HG03575 (cell line): ENCODE measurements around the gene OBSCN.

Experiments
- ATAC-seq: cut with Tn5 transposase; IDR thresholded peaks from one replicate; pipeline ENCODE4 v1.9.1; 2021; ENCODE audit not compliant: unreplicated experiment, insufficient number of reproducible peaks, low FRiP score; ENCODE audit errors: extremely low read depth

OBSCN gene

GRCh38 chr1:228282329-228283042 lies 74.6 kb downstream of the OBSCN start:
- no peak for ATAC-seq

- no peak for ATAC-seq
These were observed 75.2 kb downstream of the OBSCN start for GRCh38 chr1:228283043-228283371.

GRCh38 chr1:228283476-228284147 lies 75.8 kb downstream of the OBSCN start:
- no peak for ATAC-seq

- ATAC-seq, result no peak
These were observed 76.3 kb downstream of the OBSCN start for GRCh38 chr1:228284148-228284495.

- no peak for ATAC-seq
These were observed 76.7 kb downstream of the OBSCN start for GRCh38 chr1:228284521-228284920.

- ATAC-seq, result no peak
These were observed 78.0 kb downstream of the OBSCN start for GRCh38 chr1:228285661-228286504.

GRCh38 chr1:228286505-228287417 lies 78.9 kb downstream of the OBSCN start:
- ATAC-seq, result no peak

- no peak for ATAC-seq
These were observed 79.9 kb downstream of the OBSCN start for GRCh38 chr1:228287541-228288425.

GRCh38 chr1:228288536-228289238 lies 80.8 kb downstream of the OBSCN start:
- ATAC-seq, result no peak

GRCh38 chr1:228289239-228289849 lies 81.5 kb downstream of the OBSCN start:
- no peak for ATAC-seq

- no peak for ATAC-seq
These were observed 82.4 kb downstream of the OBSCN start for GRCh38 chr1:228289996-228290881.

GRCh38 chr1:228291906-228292608 lies 84.2 kb downstream of the OBSCN start:
- no peak for ATAC-seq

- ATAC-seq, result no peak
These were observed 84.7 kb downstream of the OBSCN start for GRCh38 chr1:228292609-228292911.

GRCh38 chr1:228293393-228293792 lies 85.5 kb downstream of the OBSCN start:
- ATAC-seq, result no peak

GRCh38 chr1:228293816-228294500 lies 86.1 kb downstream of the OBSCN start:
- no peak for ATAC-seq
